HCT116 (cell line): Measurements from ENCODE around the gene PTPRJ. TPM values are rescaled to one million over a fixed set of nuclear protein-coding genes. Genes with fewer than 3 reads are reported as not detected.

Experiments
- ATAC-seq: fragments of 200-7000 bp; cut with Tn5 transposase; 2 replicates; pipeline ENCODE4 v1.9.1; 2020; ENCODE audit warnings: mild to moderate bottlenecking, moderate library complexity
- BruUV-seq: library from RNA; stranded (reverse); fragments of 400-500 nt; replicated peaks from 2 replicates; lab custom pipeline; 2021; lab: Mats Ljungman, UMichigan
- CTCF ChIA-PET: fragments of 300-600 bp; sonication (Branson Sonifier 250); formaldehyde crosslinking; loops from one replicate; lab custom pipeline; 2021; ENCODE audit warnings: antibody characterized with exemption; lab: Charles Lee
- POLR2A ChIA-PET: fragments of 300-600, 350-600 bp; sonication (Branson Sonifier 250); formaldehyde crosslinking; loops from one replicate; lab custom pipeline; 2021; ENCODE audit warnings: antibody characterized with exemption; lab: Charles Lee
- RAD21 ChIA-PET, 2 experiments: fragments of 300-600 bp; sonication (Branson Sonifier 250); formaldehyde crosslinking; loops; one replicate each; lab custom pipeline; 2023; ENCODE audit warnings: low total read pairs in 2 of 2; ENCODE audit not compliant: uncharacterized antibody in 2 of 2, unreplicated experiment in 2 of 2, low non-redundant PET in 1 of 2; lab: Charles Lee
- DNase-seq: peaks from one replicate; pipeline ENCODE4 v3.0.0-alpha.2; 2010; ENCODE audit warnings: low read depth, low spot score
- H2AFZ ChIP-seq: fragments of 200-600 bp; shearing (Covaris generic), sonication (generic); 2 replicates; pipeline ENCODE4 v1.6.1; 2017; ENCODE audit warnings: low read depth, mixed run types, mixed read lengths, antibody characterized with exemption, low read length; ENCODE audit not compliant: poor library complexity, severe bottlenecking
- H3K27ac ChIP-seq: 2 replicates; pipeline ENCODE4 v1.5.1; 2012; ENCODE audit warnings: low read depth, low read length
- H3K27me3 ChIP-seq: fragments of 200-600 bp; sonication (generic); 2 replicates; pipeline ENCODE4 v1.6.1; 2016; ENCODE audit warnings: mixed run types, low read length, mixed read lengths; ENCODE audit not compliant: insufficient read depth
- H3K36me3 ChIP-seq, 2 experiments: fragments of 200-500 bp in 1 of 2; fragments of 200-600 bp in 1 of 2; sonication (Bioruptor generic) in 1 of 2; sonication (generic) in 1 of 2; 2 replicates each; pipeline versions ENCODE4 v1.5.1 to v1.6.1; 2014 to 2016; ENCODE audit warnings: low read length in 2 of 2, inconsistent platforms in 1 of 2, mixed read lengths in 1 of 2, mixed run types in 1 of 2; ENCODE audit not compliant: insufficient read depth in 2 of 2, control insufficient read depth in 1 of 2
- H3K4me1 ChIP-seq, 2 experiments: fragments of 200-600 bp in 1 of 2; sonication (generic) in 1 of 2; 2 replicates each; pipeline versions ENCODE4 v1.5.1 to v1.6.1; 2012 to 2017; ENCODE audit warnings: low read length in 2 of 2, inconsistent platforms in 1 of 2, mild to moderate bottlenecking in 1 of 2, mixed read lengths in 1 of 2, mixed run types in 1 of 2, moderate library complexity in 1 of 2; ENCODE audit not compliant: insufficient read depth in 2 of 2, control insufficient read depth in 1 of 2
- H3K4me2 ChIP-seq: fragments of 200-600 bp; sonication (generic); 2 replicates; pipeline ENCODE4 v1.6.1; 2017; ENCODE audit warnings: mixed run types, low read length, mixed read lengths
- H3K4me3 ChIP-seq, 2 experiments: fragments of 200-600 bp in 1 of 2; sonication (generic) in 1 of 2; replicated peaks in 1 of 2; 2 replicates each; pipeline ENCODE4 v1.5.1; 2011 to 2016; ENCODE audit warnings: low read length in 2 of 2, control low read depth in 1 of 2, low read depth in 1 of 2, mild to moderate bottlenecking in 1 of 2, mixed read lengths in 1 of 2, mixed run types in 1 of 2
- H3K79me2 ChIP-seq: fragments of 200-600 bp; sonication (generic); 2 replicates; pipeline ENCODE4 v1.6.1; 2017; ENCODE audit warnings: mild to moderate bottlenecking, mixed run types, low read length, moderate library complexity, mixed read lengths; ENCODE audit not compliant: insufficient read depth
- H3K9ac ChIP-seq: fragments of 200-600 bp; sonication (generic); 2 replicates; pipeline ENCODE4 v1.6.1; 2016; ENCODE audit warnings: low read length, mixed read lengths
- H3K9me2 ChIP-seq: fragments of 200-600 bp; sonication (generic), shearing (Covaris generic); 2 replicates; pipeline ENCODE4 v1.6.1; 2017; ENCODE audit warnings: mixed run types, mild to moderate bottlenecking, moderate library complexity; ENCODE audit not compliant: insufficient read depth
- H3K9me3 ChIP-seq, 2 experiments: fragments of 200-500 bp in 1 of 2; fragments of 200-600 bp in 1 of 2; sonication (Bioruptor generic) in 1 of 2; sonication (generic) in 1 of 2; 2 replicates each; pipeline ENCODE4 v1.6.1; 2014 to 2017; ENCODE audit warnings: low read length in 2 of 2, mixed read lengths in 2 of 2, inconsistent platforms in 1 of 2, low read depth in 1 of 2, mild to moderate bottlenecking in 1 of 2, mixed run types in 1 of 2, moderate library complexity in 1 of 2; ENCODE audit not compliant: control insufficient read depth in 1 of 2, insufficient read depth in 1 of 2
- H4K20me1 ChIP-seq: fragments of 200-600 bp; sonication (generic), shearing (Covaris generic); 2 replicates; pipeline ENCODE4 v1.6.1; 2017; ENCODE audit warnings: mixed run types, mild to moderate bottlenecking, moderate library complexity; ENCODE audit not compliant: insufficient read depth
- CBX3 ChIP-seq: IDR thresholded peaks from 2 replicates; pipeline ENCODE4 v1.6.1; 2012; ENCODE audit warnings: low read depth
- CEBPB ChIP-seq: IDR thresholded peaks from 2 replicates; pipeline ENCODE4 v1.6.1; 2012; ENCODE audit warnings: low read depth
- EZH2 ChIP-seq: fragments of 200-600 bp; sonication (generic); IDR thresholded peaks from 2 replicates; pipeline ENCODE4 v1.6.1; 2017; ENCODE audit warnings: antibody characterized with exemption, mixed run types
- EZH2phosphoT487 ChIP-seq: fragments of 200-600 bp; IDR thresholded peaks from 2 replicates; pipeline ENCODE4 v1.6.1; 2018; ENCODE audit warnings: antibody characterized with exemption, borderline replicate concordance
- FOSL1 ChIP-seq: IDR thresholded peaks from 2 replicates; pipeline ENCODE4 v1.6.1; 2012; ENCODE audit warnings: low read depth
- JUND ChIP-seq: IDR thresholded peaks from 2 replicates; pipeline ENCODE4 v1.6.1; 2012
- POLR2A ChIP-seq: IDR thresholded peaks from 2 replicates; pipeline ENCODE4 v1.7.0; 2011; ENCODE audit warnings: borderline replicate concordance; ENCODE audit not compliant: insufficient read depth, insufficient read length; ENCODE audit errors: extremely low read depth
- POLR2AphosphoS5 ChIP-seq: IDR thresholded peaks from 2 replicates; pipeline ENCODE4 v1.6.1; 2011; ENCODE audit warnings: mild to moderate bottlenecking, low read depth, low read length, moderate library complexity
- SIN3A ChIP-seq: IDR thresholded peaks from 2 replicates; pipeline ENCODE4 v1.6.1; 2012; ENCODE audit warnings: low read depth
- SP1 ChIP-seq: IDR thresholded peaks from 2 replicates; pipeline ENCODE4 v1.6.1; 2012; ENCODE audit warnings: low read depth
- SRF ChIP-seq: IDR thresholded peaks from 2 replicates; pipeline ENCODE4 v1.6.1; 2012; ENCODE audit warnings: low read depth
- ZFX ChIP-seq: fragments of 450-650 bp; IDR thresholded peaks from 2 replicates; pipeline ENCODE4 v1.6.1; 2017
- ZNF274 ChIP-seq: fragments of 200-500 bp; sonication (Bioruptor generic); IDR thresholded peaks from 2 replicates; pipeline ENCODE4 v1.6.1; 2014; ENCODE audit warnings: mild to moderate bottlenecking, low read depth, low read length, inconsistent platforms
- intact Hi-C: fragments of 100-400 bp; cut with micrococcal nuclease; formaldehyde crosslinking; loops from 2 replicates; pipeline ENCODE4 v1.10.0; 2022
- total RNA-seq: library from RNA; stranded (reverse); gene quantifications from one replicate; pipeline ENCODE4 v1.2.1, GENCODE V29; 2021; ENCODE audit not compliant: unreplicated experiment
- TF ChIP-seq, protein P1 (sequence below), 3 experiments: fragments of 200-600 bp in 1 of 3; sonication (generic) in 1 of 3; IDR thresholded peaks in 2 of 3; conservative IDR thresholded peaks in 1 of 3; 2 replicates each; pipeline ENCODE4 v1.5.1; 2012 to 2017; ENCODE audit warnings: low read depth in 2 of 3, low read length in 2 of 3, antibody characterized with exemption in 1 of 3, borderline replicate concordance in 1 of 3, control low read depth in 1 of 3, mild to moderate bottlenecking in 1 of 3, mixed read lengths in 1 of 3, mixed run types in 1 of 3, moderate library complexity in 1 of 3; ENCODE audit not compliant: insufficient read depth in 1 of 3
- TF ChIP-seq, protein P2 (sequence below): IDR thresholded peaks from 2 replicates; pipeline ENCODE4 v1.6.1; 2012

The PTPRJ gene
- total RNA-seq, 1 experiment from 2014 or later = 19.1 TPM

DNA sequence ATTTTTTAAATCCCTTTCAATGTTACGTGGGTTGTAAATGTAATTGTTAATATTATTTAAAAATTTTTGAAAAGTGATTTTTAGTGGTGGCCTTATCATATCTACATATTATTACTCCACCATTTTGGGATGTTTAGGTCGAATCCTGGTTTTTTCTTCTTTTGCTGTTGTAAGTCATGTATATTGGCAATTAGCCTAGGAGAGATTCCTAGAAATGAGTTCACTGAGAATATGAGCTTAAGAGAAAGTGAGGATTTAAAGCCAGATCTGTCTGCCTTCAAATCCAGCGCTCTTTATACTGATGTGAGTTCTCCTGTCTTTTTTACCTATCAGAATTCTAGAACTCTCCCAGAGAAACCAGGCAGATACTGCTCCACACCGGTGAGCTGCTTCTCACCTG, 56.1 kb downstream of the PTPRJ start:
- DNase-seq (no peak), ATAC-seq (no peak)
- H3K9me3 ChIP-seq = no peaks in the 10 kb centered on the region
- no peak overlapping the region for H3K27ac ChIP-seq
- no peak overlapping the region for H3K4me3 ChIP-seq
- no peak overlapping the region for H3K9ac ChIP-seq
- POLR2A ChIA-PET = no interaction called here
- BruUV-seq = no TSS peak
- H3K4me2 ChIP-seq = no peak overlapping the region
- RAD21 ChIA-PET = no interaction called here
- peaks cover under 1% of the 10 kb centered on the region; the same call in 1 of the 2 replicates for H3K79me2 ChIP-seq
- no peaks in the 10 kb centered on the region for H3K27me3 ChIP-seq
- H2AFZ ChIP-seq = no peak overlapping the region
- peaks cover 0 to 18% of the 10 kb centered on the region in 2 experiments; a peak in 1 of 4 replicates for H3K4me1 ChIP-seq
- no peaks in the 10 kb centered on the region for H3K9me2 ChIP-seq
- H4K20me1 ChIP-seq = no peaks in the 10 kb centered on the region
- TF ChIP-seq CEBPB (no peak), ZFX (no peak), FOSL1 (no peak), CBX3 (no peak), SP1 (no peak), SRF (no peak), POLR2A (no peak), EZH2phosphoT487 (no peak), JUND (no peak), POLR2AphosphoS5 (no peak), SIN3A (no peak), ZNF274 (no peak), EZH2 (no peak)
- TF ChIP-seq, protein P1, sequence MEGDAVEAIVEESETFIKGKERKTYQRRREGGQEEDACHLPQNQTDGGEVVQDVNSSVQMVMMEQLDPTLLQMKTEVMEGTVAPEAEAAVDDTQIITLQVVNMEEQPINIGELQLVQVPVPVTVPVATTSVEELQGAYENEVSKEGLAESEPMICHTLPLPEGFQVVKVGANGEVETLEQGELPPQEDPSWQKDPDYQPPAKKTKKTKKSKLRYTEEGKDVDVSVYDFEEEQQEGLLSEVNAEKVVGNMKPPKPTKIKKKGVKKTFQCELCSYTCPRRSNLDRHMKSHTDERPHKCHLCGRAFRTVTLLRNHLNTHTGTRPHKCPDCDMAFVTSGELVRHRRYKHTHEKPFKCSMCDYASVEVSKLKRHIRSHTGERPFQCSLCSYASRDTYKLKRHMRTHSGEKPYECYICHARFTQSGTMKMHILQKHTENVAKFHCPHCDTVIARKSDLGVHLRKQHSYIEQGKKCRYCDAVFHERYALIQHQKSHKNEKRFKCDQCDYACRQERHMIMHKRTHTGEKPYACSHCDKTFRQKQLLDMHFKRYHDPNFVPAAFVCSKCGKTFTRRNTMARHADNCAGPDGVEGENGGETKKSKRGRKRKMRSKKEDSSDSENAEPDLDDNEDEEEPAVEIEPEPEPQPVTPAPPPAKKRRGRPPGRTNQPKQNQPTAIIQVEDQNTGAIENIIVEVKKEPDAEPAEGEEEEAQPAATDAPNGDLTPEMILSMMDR (IDR thresholded peaks at IDR 0.05 in 2 of 3, conservative IDR thresholded peaks at IDR 0.05 in 1 of 3; ENCODE audit: borderline replicate concordance in 1 of 3, insufficient read depth in 1 of 3, low read depth in 2 of 3, low read length in 2 of 3) = no peak
- TF ChIP-seq, protein P2, sequence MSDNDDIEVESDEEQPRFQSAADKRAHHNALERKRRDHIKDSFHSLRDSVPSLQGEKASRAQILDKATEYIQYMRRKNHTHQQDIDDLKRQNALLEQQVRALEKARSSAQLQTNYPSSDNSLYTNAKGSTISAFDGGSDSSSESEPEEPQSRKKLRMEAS = no peak
- no peaks in the 10 kb centered on the region for H3K36me3 ChIP-seq
- CTCF ChIA-PET = no interaction called here
- intact Hi-C loops = no loop called here
